ENCODE results near the gene B4GALT3.

Gene B4GALT3

GRCh38 chr1:161166669-161167548, 10.4 kb downstream of the B4GALT3 start:
- TF ChIP-seq GATA3 (IDR thresholded peaks at IDR 0.05; ENCODE audit: low read depth, low read length) (no peak), GATA2 (IDR thresholded peaks at IDR 0.05; ENCODE audit: low read depth, low read length) (no peak)

GRCh38 chr1:161165742-161166668, 11.3 kb downstream of the B4GALT3 start, which contains the start of gene PPOX:
PPOX (plus strand) TSS chr1:161166426; CDS start chr1:161166848, 422 bp downstream.
- TF ChIP-seq GATA2 (IDR thresholded peaks at IDR 0.05; ENCODE audit: low read depth, low read length) (no peak), GATA3 (IDR thresholded peaks at IDR 0.05; ENCODE audit: low read depth, low read length) (no peak)

- TF ChIP-seq GATA3 (IDR thresholded peaks at IDR 0.05; ENCODE audit: low read depth, low read length) (no peak), GATA2 (IDR thresholded peaks at IDR 0.05; ENCODE audit: low read depth, low read length) (no peak)
These were observed 12.3 kb downstream of the B4GALT3 start for GRCh38 chr1:161164901-161165610.

- TF ChIP-seq GATA2 (IDR thresholded peaks at IDR 0.05; ENCODE audit: low read depth, low read length), result no peak
- TF ChIP-seq GATA3 (IDR thresholded peaks at IDR 0.05; ENCODE audit: low read depth, low read length), result no peak
These were observed 13.5 kb downstream of the B4GALT3 start for GRCh38 chr1:161163793-161164192.

- TF ChIP-seq GATA2 (IDR thresholded peaks at IDR 0.05; ENCODE audit: low read depth, low read length), result no peak
These were observed 14.5 kb downstream of the B4GALT3 start for GRCh38 chr1:161162806-161163205.

- TF ChIP-seq GATA3 (IDR thresholded peaks at IDR 0.05; ENCODE audit: low read depth, low read length) (no peak), GATA2 (IDR thresholded peaks at IDR 0.05; ENCODE audit: low read depth, low read length) (no peak)
These were observed 15.3 kb downstream of the B4GALT3 start for GRCh38 chr1:161162052-161162451.

GRCh38 chr1:161161652-161162051, 15.7 kb downstream of the B4GALT3 start:
- TF ChIP-seq GATA3 (IDR thresholded peaks at IDR 0.05; ENCODE audit: low read depth, low read length) (no peak), GATA2 (IDR thresholded peaks at IDR 0.05; ENCODE audit: low read depth, low read length) (no peak)

GRCh38 chr1:161160671-161161145, 16.6 kb downstream of the B4GALT3 start:
- TF ChIP-seq GATA3 (IDR thresholded peaks at IDR 0.05; ENCODE audit: low read depth, low read length) (no peak), GATA2 (IDR thresholded peaks at IDR 0.05; ENCODE audit: low read depth, low read length) (no peak)

- TF ChIP-seq GATA3 (IDR thresholded peaks at IDR 0.05; ENCODE audit: low read depth, low read length), result no peak
- TF ChIP-seq GATA2 (IDR thresholded peaks at IDR 0.05; ENCODE audit: low read depth, low read length), result no peak
These were observed 17.4 kb downstream of the B4GALT3 start for GRCh38 chr1:161159913-161160243.

GRCh38 chr1:161159087-161159912, 18.0 kb downstream of the B4GALT3 start, which contains the start of gene USP21:
USP21 (plus strand) TSS chr1:161159500; CDS start chr1:161160641, 1,141 bp downstream.
- no peak for TF ChIP-seq GATA3 (IDR thresholded peaks at IDR 0.05; ENCODE audit: low read depth, low read length)
- no peak for TF ChIP-seq GATA2 (IDR thresholded peaks at IDR 0.05; ENCODE audit: low read depth, low read length)

- TF ChIP-seq GATA3 (IDR thresholded peaks at IDR 0.05; ENCODE audit: low read depth, low read length), result no peak
- TF ChIP-seq GATA2 (IDR thresholded peaks at IDR 0.05; ENCODE audit: low read depth, low read length), result no peak
These were observed 18.8 kb downstream of the B4GALT3 start for GRCh38 chr1:161158316-161159010.

GRCh38 chr1:161157867-161158266, 19.4 kb downstream of the B4GALT3 start:
- TF ChIP-seq GATA3 (IDR thresholded peaks at IDR 0.05; ENCODE audit: low read depth, low read length), result no peak
- TF ChIP-seq GATA2 (IDR thresholded peaks at IDR 0.05; ENCODE audit: low read depth, low read length), result no peak

Measured in SH-SY5Y (cell line).